Glutamatergic neuron (in vitro differentiated cells): ENCODE results near the gene USP5. TPM values are rescaled to one million over a fixed set of nuclear protein-coding genes. Genes with fewer than 3 reads are reported as not detected.

Source experiments
- DNase-seq: peaks from one replicate; pipeline ENCODE4 v3.0.0; 2022
- H3K27ac Mint-ChIP-seq: one replicate; pipeline ENCODE4 v1.8.0; 2020; ENCODE audit warnings: mild to moderate bottlenecking, mixed read lengths, inconsistent platforms; ENCODE audit not compliant: unreplicated experiment
- H3K27me3 Mint-ChIP-seq: one replicate; pipeline ENCODE4 v1.8.0; 2020; ENCODE audit warnings: mild to moderate bottlenecking, moderate library complexity, mixed read lengths, inconsistent platforms; ENCODE audit not compliant: unreplicated experiment
- H3K36me3 Mint-ChIP-seq: one replicate; pipeline ENCODE4 v1.8.0; 2020; ENCODE audit warnings: mild to moderate bottlenecking, mixed read lengths, inconsistent platforms; ENCODE audit not compliant: unreplicated experiment
- H3K4me1 Mint-ChIP-seq: one replicate; pipeline ENCODE4 v1.8.0; 2020; ENCODE audit warnings: mild to moderate bottlenecking, low read depth, mixed read lengths, inconsistent platforms; ENCODE audit not compliant: unreplicated experiment
- H3K4me3 Mint-ChIP-seq: one replicate; pipeline ENCODE4 v1.8.0; 2020; ENCODE audit warnings: mild to moderate bottlenecking, mixed read lengths, inconsistent platforms; ENCODE audit not compliant: unreplicated experiment
- H3K9me3 Mint-ChIP-seq: one replicate; pipeline ENCODE4 v1.8.0; 2020; ENCODE audit warnings: mild to moderate bottlenecking, moderate library complexity, mixed read lengths, inconsistent platforms; ENCODE audit not compliant: unreplicated experiment
- total RNA-seq: library from RNA; stranded (reverse); fragmentation: NEBNext Ultra II Directional; extraction: Animal tissue kit (Norgen Biotek cat#: 25700); gene quantifications from one replicate; pipeline ENCODE4 v1.2.1, GENCODE V29; 2021; ENCODE audit not compliant: unreplicated experiment
- TF ChIP-seq, protein P1 (sequence below): fragments of 200-600 bp; sonication (generic); IDR thresholded peaks from one replicate; pipeline ENCODE4 v1.5.0; 2021; ENCODE audit not compliant: partially characterized antibody, unreplicated experiment

The USP5 gene
- total RNA-seq, 1 donor from 2014 or later, result 141 TPM

DNA sequence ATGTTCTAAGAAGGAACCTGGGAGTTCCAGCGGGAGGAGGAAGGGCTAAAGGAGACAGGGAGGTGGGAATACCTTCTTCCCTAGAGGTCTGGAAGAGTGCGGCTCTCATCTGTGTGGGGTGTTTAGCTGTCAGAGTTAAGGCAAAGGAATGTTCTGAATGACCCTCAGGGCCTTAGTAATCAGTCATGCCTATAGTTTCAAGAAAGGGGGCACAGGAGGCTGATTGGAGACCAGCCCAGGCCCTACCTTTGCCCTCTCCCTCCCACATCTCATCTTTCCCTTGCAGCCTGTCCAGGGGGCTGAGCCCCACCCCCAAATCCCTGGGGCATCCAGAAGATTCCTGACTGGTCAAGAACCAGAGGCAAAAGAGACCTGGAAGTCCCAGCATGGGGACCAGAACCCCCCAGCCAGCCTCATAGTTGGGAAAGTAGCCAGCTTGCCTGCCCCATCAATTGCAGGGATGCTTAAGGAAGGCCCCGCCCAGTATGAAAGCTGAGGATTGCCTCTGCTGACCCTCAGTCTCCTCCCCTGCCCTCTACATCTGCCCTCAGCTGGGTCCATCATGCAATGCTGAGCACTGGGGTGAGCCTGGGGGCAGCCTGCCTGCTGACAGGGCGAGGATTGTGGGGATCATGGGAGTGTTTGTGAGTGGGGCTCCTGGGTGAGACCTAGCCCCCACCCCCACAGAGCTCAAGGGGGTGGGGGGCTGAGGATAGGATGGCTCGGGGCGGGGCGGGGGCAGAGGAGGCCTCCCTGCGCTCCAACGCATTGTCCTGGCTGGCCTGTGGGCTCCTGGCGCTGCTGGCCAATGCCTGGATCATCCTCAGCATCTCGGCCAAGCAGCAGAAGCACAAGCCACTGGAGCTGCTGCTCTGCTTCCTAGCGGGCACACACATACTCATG is 28.5 kb upstream of the USP5 start:
- Mint-ChIP-seq H3K4me3 (peak overlapping the region; percentile 99), H3K27me3 (peaks cover 36% of the 10 kb centered on the region), H3K4me1 (peaks cover 47% of the 10 kb centered on the region), H3K36me3 (peaks cover 7% of the 10 kb centered on the region), H3K9me3 (peaks cover 32% of the 10 kb centered on the region), H3K27ac (peak overlapping the region; percentile 66)
- DNase-seq, result no peak
- TF ChIP-seq, protein P1, sequence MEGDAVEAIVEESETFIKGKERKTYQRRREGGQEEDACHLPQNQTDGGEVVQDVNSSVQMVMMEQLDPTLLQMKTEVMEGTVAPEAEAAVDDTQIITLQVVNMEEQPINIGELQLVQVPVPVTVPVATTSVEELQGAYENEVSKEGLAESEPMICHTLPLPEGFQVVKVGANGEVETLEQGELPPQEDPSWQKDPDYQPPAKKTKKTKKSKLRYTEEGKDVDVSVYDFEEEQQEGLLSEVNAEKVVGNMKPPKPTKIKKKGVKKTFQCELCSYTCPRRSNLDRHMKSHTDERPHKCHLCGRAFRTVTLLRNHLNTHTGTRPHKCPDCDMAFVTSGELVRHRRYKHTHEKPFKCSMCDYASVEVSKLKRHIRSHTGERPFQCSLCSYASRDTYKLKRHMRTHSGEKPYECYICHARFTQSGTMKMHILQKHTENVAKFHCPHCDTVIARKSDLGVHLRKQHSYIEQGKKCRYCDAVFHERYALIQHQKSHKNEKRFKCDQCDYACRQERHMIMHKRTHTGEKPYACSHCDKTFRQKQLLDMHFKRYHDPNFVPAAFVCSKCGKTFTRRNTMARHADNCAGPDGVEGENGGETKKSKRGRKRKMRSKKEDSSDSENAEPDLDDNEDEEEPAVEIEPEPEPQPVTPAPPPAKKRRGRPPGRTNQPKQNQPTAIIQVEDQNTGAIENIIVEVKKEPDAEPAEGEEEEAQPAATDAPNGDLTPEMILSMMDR, result no peak

DNA sequence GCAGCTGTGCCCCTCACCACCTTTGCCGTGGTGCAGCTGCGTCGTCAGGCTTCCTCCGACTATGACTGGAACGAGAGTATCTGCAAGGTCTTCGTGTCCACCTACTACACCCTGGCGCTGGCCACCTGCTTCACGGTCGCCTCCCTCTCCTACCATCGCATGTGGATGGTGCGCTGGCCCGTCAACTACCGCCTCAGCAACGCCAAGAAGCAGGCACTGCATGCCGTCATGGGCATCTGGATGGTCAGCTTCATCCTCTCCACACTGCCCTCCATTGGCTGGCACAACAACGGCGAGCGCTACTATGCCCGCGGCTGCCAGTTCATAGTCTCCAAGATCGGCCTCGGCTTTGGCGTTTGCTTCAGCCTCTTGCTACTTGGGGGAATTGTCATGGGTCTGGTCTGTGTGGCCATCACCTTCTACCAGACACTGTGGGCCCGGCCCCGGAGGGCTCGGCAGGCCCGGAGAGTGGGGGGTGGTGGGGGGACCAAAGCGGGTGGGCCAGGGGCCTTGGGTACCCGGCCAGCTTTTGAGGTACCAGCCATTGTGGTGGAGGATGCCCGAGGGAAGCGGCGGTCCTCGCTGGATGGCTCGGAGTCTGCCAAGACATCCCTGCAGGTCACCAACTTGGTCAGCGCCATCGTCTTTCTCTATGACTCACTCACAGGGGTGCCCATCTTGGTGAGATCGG is 27.7 kb upstream of the USP5 start:
- peak overlapping the region; percentile 98 for H3K27ac Mint-ChIP-seq
- DNase-seq, result no peak
- H3K9me3 Mint-ChIP-seq, result peaks cover 34% of the 10 kb centered on the region
- H3K27me3 Mint-ChIP-seq, result peaks cover 40% of the 10 kb centered on the region
- peak overlapping the region; percentile 88 for H3K4me3 Mint-ChIP-seq
- peaks cover 7% of the 10 kb centered on the region for H3K36me3 Mint-ChIP-seq
- H3K4me1 Mint-ChIP-seq, result peaks cover 44% of the 10 kb centered on the region
- TF ChIP-seq, protein P1, result no peak

DNA sequence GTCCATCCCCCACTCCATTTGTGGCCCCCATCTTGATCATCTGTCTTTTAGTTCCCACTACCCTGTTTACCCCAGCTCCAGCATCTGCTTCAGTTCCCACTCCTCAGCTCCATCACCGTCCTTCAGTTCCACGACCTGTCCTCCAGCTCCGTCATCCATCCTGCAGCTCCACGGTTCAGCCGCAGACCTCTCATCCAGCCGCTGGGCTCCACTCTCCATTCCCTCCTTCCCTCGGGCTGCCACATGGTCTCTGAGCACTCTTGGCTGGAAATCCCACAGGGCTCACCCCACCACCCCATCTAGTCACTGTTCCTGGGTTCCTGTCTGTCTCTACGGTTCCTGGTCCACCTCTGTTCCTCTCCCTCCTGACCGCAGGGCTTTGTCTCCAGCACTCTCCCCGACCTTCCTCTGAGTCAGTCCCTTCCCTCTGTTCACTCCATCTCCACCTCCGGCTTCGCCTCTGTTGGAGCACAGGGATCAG is 27.0 kb upstream of the USP5 start:
- Mint-ChIP-seq H3K36me3 (peaks cover 7% of the 10 kb centered on the region), H3K27me3 (peaks cover 43% of the 10 kb centered on the region), H3K4me3 (peak overlapping the region; percentile 88), H3K4me1 (peaks cover 37% of the 10 kb centered on the region), H3K27ac (peak overlapping the region; percentile 98), H3K9me3 (peaks cover 33% of the 10 kb centered on the region)
- TF ChIP-seq, protein P1, result no peak
- DNase-seq, result no peak

DNA sequence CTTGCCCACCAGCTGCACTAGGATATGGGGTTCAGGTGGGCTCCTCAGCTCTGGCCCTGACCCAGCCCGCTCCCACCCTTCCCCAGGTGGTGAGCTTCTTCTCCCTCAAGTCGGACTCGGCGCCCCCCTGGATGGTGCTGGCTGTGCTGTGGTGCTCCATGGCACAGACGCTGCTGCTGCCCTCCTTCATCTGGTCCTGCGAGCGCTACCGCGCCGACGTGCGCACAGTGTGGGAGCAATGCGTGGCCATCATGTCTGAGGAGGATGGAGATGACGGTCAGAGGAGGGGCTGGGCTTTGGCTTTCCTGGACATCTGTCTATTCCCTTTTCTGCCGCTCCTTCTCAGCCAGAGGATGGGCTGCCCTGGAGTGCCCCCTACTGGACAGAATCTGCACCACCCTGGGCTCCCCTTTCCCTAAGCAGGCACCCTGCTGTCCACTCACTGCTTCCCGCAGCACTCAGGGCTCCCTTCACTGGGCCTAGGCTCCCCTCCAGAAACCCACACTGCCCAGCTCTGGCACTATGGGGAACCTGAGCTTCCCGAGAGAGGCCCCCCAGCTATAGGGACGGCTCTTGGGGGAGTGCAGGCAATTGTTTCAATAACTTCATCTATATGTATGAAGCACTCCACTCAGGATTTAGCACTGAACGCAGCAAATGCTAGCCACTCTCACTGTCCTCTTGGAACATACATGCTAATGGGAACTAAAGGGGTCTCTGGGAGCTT is 26.4 kb upstream of the USP5 start:
- DNase-seq, result peak; percentile 96
- H3K4me3 Mint-ChIP-seq, result peak overlapping the region; percentile 88
- peak overlapping the region; percentile 98 for H3K27ac Mint-ChIP-seq
- H3K9me3 Mint-ChIP-seq, result peaks cover 33% of the 10 kb centered on the region
- H3K4me1 Mint-ChIP-seq, result peaks cover 36% of the 10 kb centered on the region
- peaks cover 7% of the 10 kb centered on the region for H3K36me3 Mint-ChIP-seq
- peaks cover 43% of the 10 kb centered on the region for H3K27me3 Mint-ChIP-seq
- TF ChIP-seq, protein P1, result peak; percentile 95
